Pancreas (tissue), 10 donors: ENCODE results near the gene MORF4L1. TPM values are rescaled to one million over a fixed set of nuclear protein-coding genes. Genes with fewer than 3 reads are reported as not detected.

Source experiments
- ATAC-seq, 4 donors: fragments of 200-7000 bp; cut with Tn5 transposase; one replicate each; pipeline versions ENCODE4 v1.8.0 to v1.9.1; 2020; ENCODE audit warnings: mild to moderate bottlenecking in 4 of 4, moderate library complexity in 4 of 4
- DNase-seq, 6 donors: peaks; one replicate each; pipeline ENCODE4 v3.0.0-alpha.2; 2020
- FAIRE-seq: peaks from 2 replicates; lab custom pipeline; 2012; peaks lifted over from hg19 to GRCh38; lab: Jason Lieb, UNC
- H3K27ac ChIP-seq, 4 donors: fragments of 200-600 bp; sonication (generic); 1 replicate in 3 of 4; 2 replicates in 1 of 4; pipeline versions ENCODE4 v1.5.0 to v1.8.0; 2020
- H3K27me3 ChIP-seq, 4 donors: fragments of 200-600 bp; one replicate each; pipeline ENCODE4 v1.8.0; 2021
- H3K36me3 ChIP-seq, 3 donors: fragments of 200-600 bp; sonication (generic) in 1 of 3; one replicate each; pipeline versions ENCODE4 v1.5.0 to v1.8.0; 2020 to 2021
- H3K4me1 ChIP-seq, 3 donors: fragments of 200-600 bp; one replicate each; pipeline ENCODE4 v1.8.0; 2021
- H3K4me3 ChIP-seq, 4 donors: fragments of 200-600 bp; sonication (generic) in 2 of 4; one replicate each; pipeline versions ENCODE4 v1.5.0 to v1.8.0; 2020 to 2021
- H3K9me3 ChIP-seq, 4 donors: fragments of 200-600 bp; one replicate each; pipeline ENCODE4 v1.8.0; 2021
- WGBS, 2 donors: extraction: QIAGEN DNeasy Blood & Tissue Kit; methylation state at CpG; one replicate each; pipeline ENCODE4 v1.1.7; 2013; 5-methylcytosine and 5-hydroxymethylcytosine counted together
- intact Hi-C, 3 donors: fragments of 100-400 bp; cut with DNase I; formaldehyde crosslinking; loops; one replicate each; pipeline versions ENCODE4 v1.11.1 to v1.14.2; 2022
- polyA plus RNA-seq, 2 donors: library from polyadenylated mRNA; stranded (reverse); fragments of 200-250 nt; gene quantifications; one replicate each; pipeline ENCODE4 v1.2.3, GENCODE V29; 2013
- total RNA-seq, 6 donors: library from RNA; stranded (reverse); fragmentation: NEBNext Ultra II Directional in 4 of 6; extraction: Animal tissue kit (Norgen Biotek cat#: 25700) in 4 of 6; gene quantifications; one replicate each; pipeline versions ENCODE4 v1.2.1 to v1.2.4, GENCODE V29; 2021 to 2023
- TF ChIP-seq, protein P1 (sequence below), 4 donors: fragments of 200-600 bp; sonication (generic) in 3 of 4; IDR thresholded peaks; one replicate each; pipeline versions ENCODE4 v1.5.0 to v1.8.0; 2021; ENCODE audit warnings: antibody characterized with exemption in 4 of 4
- donor health status: healthy with polysubstance abuse.
- donor health status: DM: no; HTN: no; CAD: no; lungs with moderate emphysema.
- donor health status: DM: no; HTN: no; CAD: no.
- donor health status: control.
- donor health status: control.
- donor health status: Bipolar disorder and iron deficiency.
- donor health status: DM: yes; HTN: yes; CAD: no.
- donor health status: DM: no; HTN: no; CAD: no.
- donor health status: DM: no; HTN: no; CAD: no.
- donor health status: DM: yes; HTN: yes; CAD: no.

Gene MORF4L1
- total and polyA plus RNA-seq, 8 donors = 55.0 to 149 (median 90.4) TPM

DNA sequence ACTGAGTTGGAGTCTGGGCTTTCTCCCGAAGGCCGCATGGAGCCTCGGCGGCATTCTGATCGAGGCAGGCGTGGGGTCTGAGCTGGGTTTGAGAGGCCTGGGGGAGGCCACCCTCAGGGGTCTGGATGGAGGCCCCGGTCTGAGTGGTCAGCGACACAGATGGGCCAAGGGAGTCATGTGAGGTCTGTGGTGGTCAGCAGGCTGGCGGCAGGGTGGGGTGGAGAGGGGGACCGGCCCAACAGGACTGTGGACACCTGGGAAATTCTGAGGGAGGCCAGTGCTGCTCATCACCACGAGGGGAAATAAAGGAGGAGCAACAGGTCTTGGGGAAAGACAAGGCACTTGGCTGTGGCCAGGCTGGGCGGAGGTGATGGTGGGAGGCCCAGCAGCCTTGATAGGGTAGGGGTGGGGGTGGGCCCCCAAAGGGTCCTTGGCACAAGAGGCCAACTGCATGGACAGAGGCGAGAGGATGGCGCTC, 56.0 kb downstream of the MORF4L1 start:
- FAIRE-seq = no peak
- no peak for ATAC-seq
- H3K4me3 ChIP-seq = no peak overlapping the region
- no peak overlapping the region for H3K27ac ChIP-seq
- H3K4me1 ChIP-seq = no peaks in the 10 kb centered on the region
- H3K27me3 ChIP-seq = no peaks in the 10 kb centered on the region
- no peaks in the 10 kb centered on the region for H3K9me3 ChIP-seq
- TF ChIP-seq, protein P1, sequence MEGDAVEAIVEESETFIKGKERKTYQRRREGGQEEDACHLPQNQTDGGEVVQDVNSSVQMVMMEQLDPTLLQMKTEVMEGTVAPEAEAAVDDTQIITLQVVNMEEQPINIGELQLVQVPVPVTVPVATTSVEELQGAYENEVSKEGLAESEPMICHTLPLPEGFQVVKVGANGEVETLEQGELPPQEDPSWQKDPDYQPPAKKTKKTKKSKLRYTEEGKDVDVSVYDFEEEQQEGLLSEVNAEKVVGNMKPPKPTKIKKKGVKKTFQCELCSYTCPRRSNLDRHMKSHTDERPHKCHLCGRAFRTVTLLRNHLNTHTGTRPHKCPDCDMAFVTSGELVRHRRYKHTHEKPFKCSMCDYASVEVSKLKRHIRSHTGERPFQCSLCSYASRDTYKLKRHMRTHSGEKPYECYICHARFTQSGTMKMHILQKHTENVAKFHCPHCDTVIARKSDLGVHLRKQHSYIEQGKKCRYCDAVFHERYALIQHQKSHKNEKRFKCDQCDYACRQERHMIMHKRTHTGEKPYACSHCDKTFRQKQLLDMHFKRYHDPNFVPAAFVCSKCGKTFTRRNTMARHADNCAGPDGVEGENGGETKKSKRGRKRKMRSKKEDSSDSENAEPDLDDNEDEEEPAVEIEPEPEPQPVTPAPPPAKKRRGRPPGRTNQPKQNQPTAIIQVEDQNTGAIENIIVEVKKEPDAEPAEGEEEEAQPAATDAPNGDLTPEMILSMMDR (IDR thresholded peaks at IDR 0.05) = no peak
- intact Hi-C loops = loop anchor here in 1 of 3 donors (10.0 kb wide), 1 partner anchor 266 kb away; no protein-coding TSS in a partner anchor
- no peak for DNase-seq
- peaks cover 0 to 14% (median 0%) of the 10 kb centered on the region in 3 donors for H3K36me3 ChIP-seq
- WGBS, 2 donors = 93% methylated on average over 14 of the region's 14 CpGs

DNA sequence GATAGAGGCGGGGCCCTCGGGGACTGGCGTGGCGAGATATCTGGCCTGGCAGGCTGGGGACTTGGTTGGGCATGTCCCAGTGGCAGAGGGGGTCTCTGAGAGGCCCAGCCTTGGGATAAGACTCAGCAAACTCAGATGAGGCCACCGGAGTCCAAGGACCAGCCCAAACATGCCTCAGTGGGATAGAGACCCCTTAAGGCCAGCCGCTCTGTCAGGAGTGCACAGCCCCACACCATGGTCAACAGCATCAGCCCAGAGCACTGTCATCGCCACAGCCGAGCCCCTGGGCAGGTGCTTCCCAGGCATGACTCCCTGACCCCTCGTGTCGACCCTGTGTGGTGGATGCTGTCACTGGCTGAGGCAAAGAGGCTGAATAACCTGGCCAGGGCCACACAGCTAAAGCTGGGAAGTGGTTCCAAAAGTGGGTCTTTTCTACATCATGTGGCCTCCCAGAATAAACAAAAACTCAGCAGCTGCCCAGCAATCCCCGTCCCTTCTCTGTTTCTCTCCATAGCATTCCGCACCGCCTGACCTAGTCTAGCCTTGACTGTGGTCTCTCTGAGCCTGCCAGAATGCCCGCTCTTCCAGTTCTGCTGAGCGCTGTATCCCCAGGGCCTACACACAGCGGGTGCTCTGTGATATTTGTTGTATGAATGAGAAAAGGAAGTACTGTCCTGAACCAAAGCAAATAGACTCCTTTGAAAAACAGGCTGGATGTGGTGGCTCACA, 57.0 kb downstream of the MORF4L1 start:
- H3K4me3 ChIP-seq = no peak overlapping the region
- WGBS, 2 donors = 95% methylated on average over 16 of the region's 16 CpGs
- intact Hi-C loops = loop anchor here in 2 of 3 donors (10.0 kb wide), 2 partner anchors 55 to 265 kb away; no protein-coding TSS in a partner anchor
- no peaks in the 10 kb centered on the region for H3K9me3 ChIP-seq
- no peak for ATAC-seq
- H3K4me1 ChIP-seq = no peaks in the 10 kb centered on the region
- no peaks in the 10 kb centered on the region for H3K27me3 ChIP-seq
- no peak for DNase-seq
- TF ChIP-seq, protein P1 (IDR thresholded peaks at IDR 0.05) = no peak
- FAIRE-seq = no peak
- H3K27ac ChIP-seq = no peak overlapping the region
- peaks cover 0 to 9% (median 0%) of the 10 kb centered on the region in 3 donors for H3K36me3 ChIP-seq

DNA sequence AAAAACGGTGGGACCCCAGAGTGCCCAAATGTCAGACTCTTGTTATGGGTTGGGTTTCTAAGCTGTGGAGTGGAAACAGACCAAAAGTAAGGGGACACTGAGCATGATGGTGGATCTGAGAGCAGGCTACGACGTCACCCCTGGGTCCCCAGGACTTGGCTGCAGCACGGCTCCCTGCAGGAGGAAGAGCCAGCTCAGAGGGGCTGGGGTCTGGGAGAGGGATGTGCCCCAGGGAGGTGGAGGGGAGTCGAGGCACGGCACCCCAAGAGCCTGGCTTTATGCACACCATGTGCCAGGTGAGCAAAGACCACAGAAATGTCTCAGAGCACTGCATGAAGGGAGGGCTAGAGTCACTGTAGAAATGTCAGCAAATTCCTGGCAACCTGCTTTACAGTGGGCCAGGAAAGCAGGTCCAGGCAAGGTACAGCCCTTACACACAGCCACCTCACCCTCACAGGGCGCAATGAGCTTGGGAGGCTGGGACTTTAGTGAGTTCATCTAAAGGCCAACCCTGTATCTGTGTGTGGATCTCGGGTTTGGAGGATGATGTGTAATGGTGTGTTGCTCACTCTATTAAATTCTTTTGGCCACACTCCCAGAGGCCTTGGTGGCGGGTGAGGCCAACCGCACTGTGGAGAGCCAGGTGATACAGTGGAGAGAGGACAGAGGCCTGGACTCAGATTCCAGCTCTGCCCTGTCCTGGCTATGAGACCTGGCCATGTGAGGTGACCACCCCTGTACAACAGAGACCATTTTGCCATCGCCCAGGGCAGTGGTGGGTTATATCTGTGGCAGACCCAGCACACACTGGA, 58.1 kb downstream of the MORF4L1 start:
- Histone ChIP-seq H3K4me3 (no peak overlapping the region), H3K36me3 (peaks cover 0 to 11% (median 0%) of the 10 kb centered on the region in 3 donors), H3K27ac (no peak overlapping the region), H3K27me3 (no peaks in the 10 kb centered on the region), H3K9me3 (no peaks in the 10 kb centered on the region), H3K4me1 (no peaks in the 10 kb centered on the region)
- ATAC-seq = peak; percentile 31 to 62 (median 56)
- no peak for DNase-seq
- no peak for FAIRE-seq
- intact Hi-C loops = loop anchor here in 1 of 3 donors (10.0 kb wide), 1 partner anchor 54 kb away; no protein-coding TSS in a partner anchor
- WGBS, 2 donors = 75 to 76% methylated on average over 11 of the region's 11 CpGs
- TF ChIP-seq, protein P1 (IDR thresholded peaks at IDR 0.05) = no peak

DNA sequence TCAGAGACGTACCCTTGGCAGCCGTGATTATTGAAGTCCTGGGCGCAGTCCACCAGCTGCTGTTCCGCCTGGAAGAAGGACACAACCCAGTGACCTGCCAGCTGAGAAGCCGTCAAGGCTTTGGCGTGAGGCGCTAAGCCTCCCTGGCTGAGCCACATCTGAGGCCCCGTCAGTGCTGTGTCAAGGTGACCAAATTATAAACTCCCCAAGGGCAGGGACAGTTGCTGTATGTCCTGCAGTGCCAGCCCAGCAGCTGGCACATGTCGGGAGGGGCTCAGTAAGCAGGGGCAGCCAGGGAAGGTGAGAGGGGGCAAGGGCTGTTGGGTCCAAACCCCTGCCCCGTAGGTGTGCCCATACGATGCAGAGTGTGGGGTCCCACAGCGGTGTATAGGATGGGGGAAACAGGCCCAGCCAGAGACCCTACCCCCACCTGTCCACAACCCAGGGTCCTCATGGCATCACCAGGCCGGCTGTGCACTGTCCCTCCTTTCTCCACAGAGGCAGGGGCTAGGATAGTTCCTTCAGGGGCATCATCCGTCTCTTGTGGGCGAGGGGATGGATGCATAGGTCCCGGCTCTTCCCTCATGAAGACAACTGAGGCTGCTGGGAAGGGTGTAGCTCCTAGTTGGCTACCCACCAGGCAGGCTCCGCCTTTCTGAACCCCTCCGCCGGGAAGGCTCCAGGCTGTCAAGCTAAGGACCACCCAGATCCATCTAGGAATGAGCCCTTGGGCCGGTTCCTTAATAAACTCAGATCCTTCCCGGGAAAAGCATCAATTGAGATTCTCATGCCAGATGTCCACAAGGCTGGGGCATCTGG, 59.0 kb downstream of the MORF4L1 start:
- peaks cover 0 to 11% (median 0%) of the 10 kb centered on the region in 3 donors for H3K36me3 ChIP-seq
- TF ChIP-seq, protein P1 (IDR thresholded peaks at IDR 0.05) = no peak
- peak in 2 of 4 donors; percentile 3 to 18 for ATAC-seq
- H3K4me3 ChIP-seq = no peak overlapping the region
- WGBS, 2 donors = 89 to 92% methylated on average over 21 of the region's 21 CpGs
- no peaks in the 10 kb centered on the region for H3K4me1 ChIP-seq
- no peak for DNase-seq
- intact Hi-C loops = loop anchor here in 1 of 3 donors (10.0 kb wide), 1 partner anchor 53 kb away; no protein-coding TSS in a partner anchor
- no peak for FAIRE-seq
- no peaks in the 10 kb centered on the region for H3K9me3 ChIP-seq
- no peak overlapping the region for H3K27ac ChIP-seq
- H3K27me3 ChIP-seq = no peaks in the 10 kb centered on the region
